KG1 (cell line): Measurements from ENCODE around the gene PTPRN.

ENCODE experiments used
- DNase-seq: peaks from one replicate; lab custom pipeline; 2025; lab: John Stamatoyannopoulos, UW

The PTPRN gene

GRCh38 chr2:219308142-219309101 is 779 bp downstream of the PTPRN start:
- DNase-seq, result peak; percentile 33

GRCh38 chr2:219306047-219306446 is 3.2 kb downstream of the PTPRN start:
- DNase-seq, result no peak

GRCh38 chr2:219304223-219304622 is 5.0 kb downstream of the PTPRN start:
- no peak for DNase-seq

- no peak for DNase-seq
These were observed 6.7 kb downstream of the PTPRN start for GRCh38 chr2:219302412-219302968.

GRCh38 chr2:219300022-219300421 is 9.2 kb downstream of the PTPRN start:
- DNase-seq, result no peak

GRCh38 chr2:219299372-219299760 is 9.8 kb downstream of the PTPRN start:
- no peak for DNase-seq

GRCh38 chr2:219298759-219299371 is 10.3 kb downstream of the PTPRN start:
- DNase-seq, result peak; percentile 28

GRCh38 chr2:219297766-219298456 is 11.3 kb downstream of the PTPRN start:
- DNase-seq, result no peak

- DNase-seq, result no peak
These were observed 12.4 kb downstream of the PTPRN start for GRCh38 chr2:219296631-219297391.

- no peak for DNase-seq
These were observed 13.1 kb downstream of the PTPRN start for GRCh38 chr2:219296142-219296541.

- peak; percentile 56 for DNase-seq
These were observed 14.5 kb downstream of the PTPRN start for GRCh38 chr2:219294356-219295351.

GRCh38 chr2:219293736-219294231 is 15.4 kb downstream of the PTPRN start:
- no peak for DNase-seq

- DNase-seq, result no peak
These were observed 16.6 kb downstream of the PTPRN start for GRCh38 chr2:219292616-219293015.

- DNase-seq, result no peak
These were observed 17.2 kb downstream of the PTPRN start for GRCh38 chr2:219291910-219292490.

- DNase-seq, result no peak
These were observed 17.8 kb downstream of the PTPRN start for GRCh38 chr2:219291394-219291793.

- no peak for DNase-seq
These were observed 18.6 kb downstream of the PTPRN start for GRCh38 chr2:219290381-219291171.

- no peak for DNase-seq
These were observed 19.5 kb downstream of the PTPRN start for GRCh38 chr2:219289537-219290361.

- no peak for DNase-seq
These were observed 20.0 kb downstream of the PTPRN start for GRCh38 chr2:219289195-219289536.
